SK-N-SH (cell line): ENCODE results near the gene DDX17.

Source experiments
- POLR2AphosphoS5 ChIP-seq: IDR thresholded peaks from 2 replicates; pipeline ENCODE4 v1.6.1; 2012; ENCODE audit warnings: low read depth, low read length
- SIN3A ChIP-seq: IDR thresholded peaks from 2 replicates; pipeline ENCODE4 v1.6.1; 2012; ENCODE audit warnings: low read depth, mild to moderate bottlenecking, low read length, moderate library complexity, borderline replicate concordance
- TF ChIP-seq, protein P1 (sequence below): fragments of 150-350 bp; IDR thresholded peaks from 2 replicates; pipeline ENCODE4 v1.6.1; 2017; ENCODE audit warnings: antibody characterized with exemption, low read length, low read depth, borderline replicate concordance
- TF ChIP-seq, protein P2 (sequence below): fragments of 200-600 bp; sonication (generic); IDR thresholded peaks from 2 replicates; pipeline ENCODE4 v1.6.1; 2017; ENCODE audit warnings: antibody characterized with exemption, mild to moderate bottlenecking, moderate library complexity

DNA sequence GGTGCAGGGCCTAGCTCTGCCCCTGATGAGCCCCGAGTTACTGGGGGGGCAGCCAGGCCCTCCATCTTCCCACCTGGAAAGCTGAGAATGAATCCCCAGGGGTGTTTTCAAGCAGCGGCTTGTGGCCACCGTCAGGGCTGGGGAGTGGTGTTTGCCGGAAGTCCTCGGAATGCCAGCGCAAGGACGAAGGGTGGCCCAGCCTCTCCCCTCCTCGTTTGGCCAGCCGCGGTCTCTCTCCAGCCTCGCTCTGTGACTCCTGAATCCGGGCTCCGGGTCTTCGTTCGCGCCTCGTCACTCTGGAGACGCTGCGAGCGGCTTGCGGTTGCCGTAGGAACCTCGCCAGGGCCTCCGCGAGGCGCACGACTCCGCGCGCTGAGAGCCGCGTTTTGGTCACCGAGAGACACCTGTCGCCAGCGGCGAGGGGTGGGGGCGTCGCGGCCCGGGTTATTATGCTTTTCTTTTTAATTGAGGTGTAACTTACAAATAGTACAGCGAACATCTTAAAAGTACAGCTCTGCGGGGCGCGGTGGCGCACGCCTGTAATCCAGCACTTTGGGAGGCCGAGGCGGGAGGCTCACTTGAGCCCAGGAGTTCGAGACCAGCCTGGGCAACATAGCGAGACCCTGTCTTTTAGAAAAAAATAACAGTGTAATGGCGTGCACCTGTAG, 44.6 kb downstream of the DDX17 start:
- TF ChIP-seq, protein P1, sequence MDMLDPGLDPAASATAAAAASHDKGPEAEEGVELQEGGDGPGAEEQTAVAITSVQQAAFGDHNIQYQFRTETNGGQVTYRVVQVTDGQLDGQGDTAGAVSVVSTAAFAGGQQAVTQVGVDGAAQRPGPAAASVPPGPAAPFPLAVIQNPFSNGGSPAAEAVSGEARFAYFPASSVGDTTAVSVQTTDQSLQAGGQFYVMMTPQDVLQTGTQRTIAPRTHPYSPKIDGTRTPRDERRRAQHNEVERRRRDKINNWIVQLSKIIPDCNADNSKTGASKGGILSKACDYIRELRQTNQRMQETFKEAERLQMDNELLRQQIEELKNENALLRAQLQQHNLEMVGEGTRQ, result no peak
- TF ChIP-seq POLR2AphosphoS5 (no peak), SIN3A (no peak)
- TF ChIP-seq, protein P2, sequence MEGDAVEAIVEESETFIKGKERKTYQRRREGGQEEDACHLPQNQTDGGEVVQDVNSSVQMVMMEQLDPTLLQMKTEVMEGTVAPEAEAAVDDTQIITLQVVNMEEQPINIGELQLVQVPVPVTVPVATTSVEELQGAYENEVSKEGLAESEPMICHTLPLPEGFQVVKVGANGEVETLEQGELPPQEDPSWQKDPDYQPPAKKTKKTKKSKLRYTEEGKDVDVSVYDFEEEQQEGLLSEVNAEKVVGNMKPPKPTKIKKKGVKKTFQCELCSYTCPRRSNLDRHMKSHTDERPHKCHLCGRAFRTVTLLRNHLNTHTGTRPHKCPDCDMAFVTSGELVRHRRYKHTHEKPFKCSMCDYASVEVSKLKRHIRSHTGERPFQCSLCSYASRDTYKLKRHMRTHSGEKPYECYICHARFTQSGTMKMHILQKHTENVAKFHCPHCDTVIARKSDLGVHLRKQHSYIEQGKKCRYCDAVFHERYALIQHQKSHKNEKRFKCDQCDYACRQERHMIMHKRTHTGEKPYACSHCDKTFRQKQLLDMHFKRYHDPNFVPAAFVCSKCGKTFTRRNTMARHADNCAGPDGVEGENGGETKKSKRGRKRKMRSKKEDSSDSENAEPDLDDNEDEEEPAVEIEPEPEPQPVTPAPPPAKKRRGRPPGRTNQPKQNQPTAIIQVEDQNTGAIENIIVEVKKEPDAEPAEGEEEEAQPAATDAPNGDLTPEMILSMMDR, result no peak
